HAP-1 (cell line): ENCODE results near the gene PIK3R5.

Source experiments
- DNase-seq, 2 experiments: peaks; one replicate each; pipeline ENCODE4 v3.0.0-alpha.2; 2016 to 2020; ENCODE audit warnings: low spot score in 2 of 2
- H3K27me3 ChIP-seq: fragments of 250-450 bp; sonication (Bioruptor Pico); 2 replicates; pipeline ENCODE4 v1.5.1; 2020; ENCODE audit warnings: low read depth, mild to moderate bottlenecking, moderate library complexity
- H3K36me3 ChIP-seq: fragments of 250-450 bp; sonication (Bioruptor Pico); replicated peaks from 2 replicates; pipeline ENCODE4 v1.5.1; 2020; ENCODE audit warnings: mild to moderate bottlenecking
- H3K4me1 ChIP-seq: fragments of 250-450 bp; sonication (Bioruptor Pico); 2 replicates; pipeline ENCODE4 v1.5.1; 2020; ENCODE audit warnings: mild to moderate bottlenecking
- H3K4me3 ChIP-seq: fragments of 250-450 bp; sonication (Bioruptor Pico); 2 replicates; pipeline ENCODE4 v1.5.1; 2020; ENCODE audit warnings: mild to moderate bottlenecking, moderate library complexity
- H3K9me3 ChIP-seq: fragments of 250-450 bp; sonication (Bioruptor Pico); 2 replicates; pipeline ENCODE4 v1.5.1; 2020; ENCODE audit warnings: mild to moderate bottlenecking, moderate library complexity
- in situ Hi-C: fragments of 300-500 bp; cut with MboI; formaldehyde crosslinking; loops from 3 replicates; pipeline ENCODE4 v1.14.3; 2020; ENCODE audit warnings: low sequenced_read_pairs, inconsistent platforms, mixed read lengths

The PIK3R5 gene

DNA sequence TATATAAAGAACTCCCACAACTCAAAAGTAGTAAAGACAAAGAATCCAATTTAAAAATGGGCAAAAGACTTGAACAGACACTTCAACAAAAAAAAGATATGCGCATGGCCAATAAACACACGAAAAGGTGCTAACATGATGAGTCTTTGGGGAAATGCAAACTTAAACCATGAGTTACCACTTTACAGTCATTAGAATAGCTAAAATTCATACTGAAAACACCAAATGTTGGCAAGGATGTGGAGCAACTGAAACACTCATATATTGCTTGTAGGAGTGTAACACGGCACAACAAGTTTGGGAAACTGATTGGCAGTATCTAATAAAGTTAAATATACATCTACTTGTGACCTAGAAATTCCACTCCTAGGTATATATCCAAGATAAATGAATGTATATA, 3.0 kb upstream of the PIK3R5 start:
- Histone ChIP-seq H3K4me3 (no peak overlapping the region), H3K36me3 (no peaks in the 10 kb centered on the region), H3K9me3 (no peaks in the 10 kb centered on the region), H3K27me3 (peaks cover 26% of the 10 kb centered on the region), H3K4me1 (no peaks in the 10 kb centered on the region)
- in situ Hi-C loops, result no loop called here
- no peak for DNase-seq

DNA sequence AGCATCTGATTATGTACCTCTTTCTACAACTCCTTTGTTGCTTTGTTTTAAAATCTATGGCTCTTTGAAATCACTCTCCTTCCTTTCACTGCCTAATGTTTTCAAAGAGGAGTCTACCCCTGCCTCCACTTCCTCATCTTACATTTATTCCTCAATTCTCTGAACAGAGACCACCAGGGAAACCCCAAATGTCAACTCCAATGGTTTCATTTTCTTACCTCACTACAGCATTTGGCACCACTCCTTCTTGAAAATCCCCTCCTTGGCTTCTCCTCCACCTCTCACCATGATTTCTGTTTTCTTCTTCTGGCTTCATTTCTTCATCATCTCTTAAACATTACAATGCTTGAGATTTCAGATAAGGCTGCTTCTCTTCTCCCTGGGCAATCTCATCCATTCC, 2.4 kb upstream of the PIK3R5 start:
- no peak for DNase-seq
- H3K4me3 ChIP-seq, result no peak overlapping the region
- in situ Hi-C loops, result no loop called here
- no peaks in the 10 kb centered on the region for H3K4me1 ChIP-seq
- H3K27me3 ChIP-seq, result peaks cover 26% of the 10 kb centered on the region
- H3K36me3 ChIP-seq, result no peaks in the 10 kb centered on the region
- no peaks in the 10 kb centered on the region for H3K9me3 ChIP-seq

DNA sequence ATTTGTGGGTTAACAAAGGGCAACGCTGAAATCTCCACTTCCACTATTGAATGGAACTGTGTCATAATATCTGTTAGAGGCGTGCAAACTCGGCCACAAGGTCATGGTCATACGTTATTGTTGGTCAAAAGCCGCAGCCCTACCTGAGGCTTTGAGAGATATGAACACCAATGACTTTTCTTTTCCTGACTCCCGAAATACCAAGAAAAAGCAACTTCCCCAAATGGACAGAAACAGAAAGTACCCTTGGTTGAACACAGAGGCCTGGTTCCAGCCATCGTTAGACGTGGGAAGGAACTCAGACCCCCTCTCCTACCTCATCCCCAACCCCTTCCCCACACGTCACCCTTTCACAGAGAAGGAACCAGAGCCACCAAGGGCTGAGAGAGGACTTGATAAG, 1.4 kb upstream of the PIK3R5 start:
- no peaks in the 10 kb centered on the region for H3K4me1 ChIP-seq
- no peaks in the 10 kb centered on the region for H3K36me3 ChIP-seq
- in situ Hi-C loops, result no loop called here
- H3K9me3 ChIP-seq, result no peaks in the 10 kb centered on the region
- no peak overlapping the region for H3K4me3 ChIP-seq
- peaks cover 26% of the 10 kb centered on the region for H3K27me3 ChIP-seq
- no peak for DNase-seq

DNA sequence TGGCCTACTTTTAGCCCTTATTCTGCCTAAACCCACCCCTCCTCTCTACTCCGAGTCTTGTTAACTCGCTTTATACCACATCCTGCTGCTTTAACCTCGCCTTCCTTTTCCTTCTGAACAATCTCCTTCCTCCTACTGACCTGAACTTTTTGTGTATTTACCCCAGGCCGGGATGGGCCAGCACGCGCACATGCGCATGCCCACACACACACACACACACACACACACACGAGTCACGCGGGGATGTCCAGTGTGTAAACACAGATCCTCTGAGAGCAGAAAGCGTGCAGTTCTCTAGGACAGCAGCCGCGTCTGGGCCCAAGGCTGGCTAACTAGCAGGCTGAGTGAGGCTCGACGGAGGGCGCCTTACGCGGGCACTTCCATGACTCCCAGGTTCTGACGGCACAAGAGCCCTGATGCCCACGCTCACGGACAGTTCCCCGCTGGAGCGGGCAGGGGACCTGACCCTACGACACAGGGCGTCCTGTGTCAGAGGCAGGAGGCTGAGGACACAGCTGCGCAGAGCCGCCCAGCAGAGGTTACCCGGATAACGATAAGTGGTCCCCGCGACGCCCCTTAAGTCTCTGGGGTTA, 610 bp downstream of the PIK3R5 start:
- Histone ChIP-seq H3K9me3 (no peaks in the 10 kb centered on the region), H3K27me3 (peaks cover 26% of the 10 kb centered on the region), H3K4me3 (peak overlapping the region; percentile 18; the same call in 1 of the 2 replicates), H3K36me3 (no peaks in the 10 kb centered on the region), H3K4me1 (no peaks in the 10 kb centered on the region)
- in situ Hi-C loops, result no loop called here
- no peak for DNase-seq

DNA sequence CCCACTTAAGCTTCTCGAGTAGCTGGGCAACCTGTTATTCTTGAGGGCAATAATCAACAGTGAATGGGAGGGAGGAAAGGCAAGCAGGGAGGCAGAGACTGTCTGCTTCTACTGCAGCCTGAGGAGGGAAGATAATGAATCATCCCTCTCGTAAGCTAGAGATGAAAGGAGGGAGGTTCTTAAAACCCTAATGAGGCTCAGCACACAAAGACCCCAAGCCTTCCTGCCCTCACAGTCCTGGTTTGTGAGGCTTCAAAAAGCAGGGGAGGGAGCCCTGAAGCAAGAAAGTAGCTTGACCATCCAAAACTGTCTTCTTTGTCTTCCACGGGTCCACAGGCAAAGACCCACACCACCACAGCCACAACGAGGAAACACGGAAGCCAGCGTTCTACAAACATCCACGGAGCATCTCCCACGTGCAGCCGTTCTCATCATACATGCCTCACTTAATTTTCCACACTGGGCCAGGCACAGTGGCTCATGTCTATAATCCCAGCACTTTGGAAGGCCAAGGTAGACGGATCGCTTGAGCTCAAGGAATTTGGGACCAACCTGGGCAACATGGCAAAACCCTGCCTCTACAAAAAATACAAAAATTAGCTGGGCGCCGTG, 1.8 kb downstream of the PIK3R5 start:
- no peaks in the 10 kb centered on the region for H3K36me3 ChIP-seq
- no peak overlapping the region for H3K4me3 ChIP-seq
- no peaks in the 10 kb centered on the region for H3K9me3 ChIP-seq
- H3K4me1 ChIP-seq, result no peaks in the 10 kb centered on the region
- in situ Hi-C loops, result no loop called here
- no peak for DNase-seq
- peaks cover 26% of the 10 kb centered on the region for H3K27me3 ChIP-seq

DNA sequence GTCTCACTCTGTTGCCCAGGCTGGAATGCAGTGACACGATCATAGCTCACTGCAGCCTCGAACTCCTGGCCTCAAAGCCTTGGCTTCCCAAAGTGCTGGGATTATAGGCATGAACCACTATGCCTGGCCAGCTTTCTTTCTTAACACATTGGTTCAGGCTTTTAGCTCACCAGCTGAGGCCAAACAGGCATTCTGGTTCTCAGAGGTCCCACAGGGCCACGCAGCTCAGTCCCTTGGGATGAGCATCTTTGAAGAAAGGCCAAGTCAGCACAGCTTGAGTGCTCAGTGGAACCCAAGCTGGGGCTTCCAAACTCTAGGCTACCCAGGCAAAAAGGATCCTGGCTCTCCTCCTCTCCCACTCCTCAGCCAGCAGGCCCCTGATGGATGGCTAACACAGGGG, 2.5 kb downstream of the PIK3R5 start:
- H3K4me3 ChIP-seq, result no peak overlapping the region
- peaks cover 26% of the 10 kb centered on the region for H3K27me3 ChIP-seq
- no peaks in the 10 kb centered on the region for H3K4me1 ChIP-seq
- no peaks in the 10 kb centered on the region for H3K36me3 ChIP-seq
- no peaks in the 10 kb centered on the region for H3K9me3 ChIP-seq
- in situ Hi-C loops, result no loop called here
- no peak for DNase-seq

DNA sequence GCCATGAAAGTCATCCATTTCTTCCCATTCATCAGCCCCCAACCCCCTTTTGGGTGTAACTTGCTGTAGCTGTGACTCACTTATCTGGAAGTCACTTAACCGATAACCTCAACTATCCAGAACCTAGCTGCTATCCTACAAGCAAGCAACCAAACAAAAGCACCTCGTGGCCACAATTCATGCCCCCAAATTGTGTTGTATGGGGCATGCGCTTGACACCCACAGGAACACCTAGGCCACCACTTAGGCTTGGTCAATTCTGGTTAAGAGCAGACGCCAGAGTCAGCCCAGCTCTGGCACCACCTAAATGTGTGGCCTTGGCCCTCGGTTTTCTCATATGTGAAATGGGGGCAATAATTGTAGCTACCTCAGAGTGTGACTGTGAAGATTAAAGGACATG, 3.7 kb downstream of the PIK3R5 start:
- H3K36me3 ChIP-seq, result no peaks in the 10 kb centered on the region
- DNase-seq, result no peak
- in situ Hi-C loops, result no loop called here
- no peaks in the 10 kb centered on the region for H3K9me3 ChIP-seq
- no peaks in the 10 kb centered on the region for H3K4me1 ChIP-seq
- H3K27me3 ChIP-seq, result peaks cover 22% of the 10 kb centered on the region
- no peak overlapping the region for H3K4me3 ChIP-seq

DNA sequence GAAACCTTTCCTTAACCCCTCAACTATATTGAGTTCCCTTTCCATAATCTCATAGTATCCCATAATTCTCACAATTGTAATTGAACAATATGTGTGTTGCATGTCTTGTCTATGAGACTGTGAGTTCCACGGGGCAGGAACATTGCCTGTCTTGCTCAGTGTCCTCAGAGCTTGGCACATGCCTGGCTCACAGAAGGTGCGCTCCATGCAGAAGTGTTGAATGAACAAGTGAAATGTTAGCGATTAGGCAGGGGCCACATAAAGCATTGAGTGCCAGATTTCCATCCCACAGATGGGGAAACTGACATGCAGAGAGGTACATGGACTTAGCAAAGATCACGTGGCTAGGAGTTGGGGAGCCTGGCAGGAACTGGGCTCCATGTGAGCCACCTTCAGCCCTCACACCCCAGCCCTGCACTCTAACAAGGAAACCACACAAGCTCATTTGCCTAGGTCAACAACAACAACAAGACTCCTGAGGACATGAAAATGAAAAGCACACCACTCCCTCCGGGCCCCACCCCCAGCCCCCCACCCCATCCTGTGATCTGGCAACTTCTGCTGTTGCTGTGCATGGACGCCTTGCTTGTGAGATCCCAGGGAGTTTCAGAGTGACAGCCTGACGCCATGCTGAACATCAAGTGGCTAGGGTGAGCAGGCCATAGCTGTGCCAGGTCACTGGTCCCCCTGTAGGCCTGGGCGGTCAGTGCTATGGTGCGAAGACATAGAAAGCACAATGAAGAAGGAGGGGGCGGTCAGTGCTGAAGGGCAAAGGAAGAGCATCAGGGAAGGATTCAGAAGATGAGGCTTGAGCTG, 5.0 kb downstream of the PIK3R5 start:
- DNase-seq, result no peak
- Histone ChIP-seq H3K36me3 (no peaks in the 10 kb centered on the region), H3K4me3 (no peak overlapping the region), H3K9me3 (no peaks in the 10 kb centered on the region), H3K27me3 (peaks cover 10% of the 10 kb centered on the region), H3K4me1 (no peaks in the 10 kb centered on the region)
- in situ Hi-C loops, result no loop called here

DNA sequence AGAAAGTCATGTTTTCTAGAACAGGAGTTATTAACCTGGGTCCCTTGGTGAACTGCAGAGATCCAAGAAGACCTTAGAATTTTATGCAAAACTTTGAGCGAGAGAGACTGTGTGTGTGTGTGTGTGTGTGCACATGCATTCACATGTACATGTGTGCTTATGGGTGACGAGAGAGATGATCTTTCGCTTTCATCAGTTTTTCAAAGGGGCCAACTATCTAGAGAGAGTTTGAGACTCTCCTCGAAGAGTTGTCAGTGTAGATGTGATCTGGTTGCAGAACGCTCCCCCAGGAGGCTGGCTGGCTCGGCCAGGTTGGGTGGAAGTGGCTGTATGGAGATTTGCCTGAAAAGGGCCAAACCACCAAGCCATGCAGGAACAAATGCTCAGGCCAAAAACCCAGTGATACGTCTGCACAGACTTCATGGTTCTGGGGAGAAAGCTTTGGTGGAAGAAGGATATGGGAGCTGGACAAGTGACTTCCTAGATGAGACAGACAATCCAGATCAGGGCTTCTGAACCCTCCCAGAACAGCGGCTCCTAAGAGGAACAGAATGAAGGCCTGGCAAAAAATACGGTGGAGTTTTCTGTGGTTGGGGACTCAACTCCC, 6.1 kb downstream of the PIK3R5 start:
- no peaks in the 10 kb centered on the region for H3K27me3 ChIP-seq
- no peaks in the 10 kb centered on the region for H3K9me3 ChIP-seq
- no peak overlapping the region for H3K4me3 ChIP-seq
- no peaks in the 10 kb centered on the region for H3K36me3 ChIP-seq
- in situ Hi-C loops, result no loop called here
- H3K4me1 ChIP-seq, result no peaks in the 10 kb centered on the region
- DNase-seq, result no peak

DNA sequence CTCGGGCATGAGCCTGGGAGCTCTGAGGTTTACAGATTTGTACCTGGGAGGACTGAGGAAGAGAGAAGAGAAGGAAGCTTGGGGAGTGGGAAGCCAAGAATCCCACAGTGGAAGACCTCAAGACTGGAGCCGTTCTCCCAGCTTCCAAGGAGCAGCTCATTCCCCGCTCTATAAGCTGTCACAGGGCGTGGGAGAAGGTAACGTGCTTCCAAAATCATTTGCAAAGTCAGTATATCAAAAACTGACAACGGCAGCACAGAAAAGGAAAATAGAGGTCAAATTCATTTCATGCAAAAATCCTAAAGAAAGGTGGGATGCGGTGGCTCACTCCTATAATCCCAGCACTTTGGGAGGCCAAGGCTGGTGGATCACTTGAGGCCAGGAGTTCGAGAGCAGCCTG, 7.8 kb downstream of the PIK3R5 start:
- in situ Hi-C loops, result no loop called here
- no peak for DNase-seq
- no peaks in the 10 kb centered on the region for H3K27me3 ChIP-seq
- no peaks in the 10 kb centered on the region for H3K4me1 ChIP-seq
- H3K36me3 ChIP-seq, result no peaks in the 10 kb centered on the region
- no peak overlapping the region for H3K4me3 ChIP-seq
- no peaks in the 10 kb centered on the region for H3K9me3 ChIP-seq

DNA sequence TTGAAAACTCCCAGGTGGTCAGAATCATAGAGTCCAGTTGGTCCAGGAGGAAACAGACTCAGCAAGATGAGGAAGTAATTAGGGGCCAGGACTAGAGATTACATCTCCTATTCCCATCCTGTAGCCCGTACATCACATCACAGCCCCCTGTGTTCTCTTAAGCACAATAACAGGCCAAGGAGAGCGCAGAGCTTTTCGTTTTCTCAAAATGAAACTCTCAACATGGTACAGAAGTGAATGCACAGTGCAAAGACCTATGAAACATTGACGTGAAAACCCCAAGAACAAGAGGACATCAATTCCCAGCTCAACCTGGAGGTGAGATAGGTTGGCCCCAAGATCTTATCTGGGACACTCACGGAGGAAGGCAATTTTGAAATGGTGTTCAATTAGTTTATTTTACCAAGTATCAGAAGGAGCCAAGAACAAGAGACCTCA, 9.0 kb downstream of the PIK3R5 start:
- Histone ChIP-seq H3K4me1 (no peaks in the 10 kb centered on the region), H3K27me3 (no peaks in the 10 kb centered on the region), H3K4me3 (no peak overlapping the region), H3K9me3 (no peaks in the 10 kb centered on the region; the same call in 1 of the 2 replicates), H3K36me3 (no peaks in the 10 kb centered on the region; the same call in 1 of the 2 replicates)
- DNase-seq, result no peak
- in situ Hi-C loops, result no loop called here

DNA sequence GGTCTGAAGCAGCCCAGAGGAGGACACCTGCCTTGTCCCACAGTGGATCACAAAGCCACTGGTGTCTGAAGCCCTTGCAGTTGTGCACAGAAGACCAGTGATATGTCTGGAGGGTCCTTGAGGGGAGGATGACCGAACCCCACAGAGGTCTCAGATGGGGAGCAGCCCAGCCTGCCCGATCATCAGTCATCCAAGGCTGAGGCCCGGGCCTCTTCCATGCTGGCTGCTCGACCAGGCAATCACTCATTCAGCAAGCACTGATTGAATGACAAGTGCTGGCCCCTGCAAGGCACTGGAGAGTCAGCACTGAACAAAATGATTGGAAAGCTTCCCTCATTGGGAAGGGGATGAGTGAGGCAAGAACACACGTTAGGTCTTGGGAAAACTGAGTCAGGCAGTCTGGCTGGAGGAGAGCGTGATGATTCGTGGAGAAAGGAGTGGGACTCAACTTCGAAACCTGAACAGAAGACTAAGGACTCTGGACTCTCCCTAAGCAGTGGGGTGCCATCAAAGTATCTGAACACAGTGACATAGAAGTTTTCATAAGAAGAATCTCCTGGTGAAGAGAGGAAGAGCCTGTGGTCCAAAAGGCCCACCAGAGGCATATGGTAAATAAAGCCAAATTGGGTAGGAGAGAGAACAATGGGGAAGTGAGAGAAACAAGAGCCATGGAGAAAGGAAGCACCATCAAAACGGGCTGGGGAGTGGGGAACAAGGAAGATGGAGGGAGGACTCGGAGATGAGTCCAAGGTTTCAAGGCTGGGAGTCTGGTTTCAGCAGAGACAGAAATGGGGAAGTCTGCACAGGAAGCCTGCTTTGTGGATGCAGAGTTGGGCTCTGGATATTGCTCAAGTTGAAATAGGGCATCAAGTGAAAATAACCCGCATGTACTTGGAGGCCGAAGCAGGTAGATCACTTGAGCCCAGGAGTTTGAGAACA, 10.2 kb downstream of the PIK3R5 start:
- in situ Hi-C loops, result no loop called here
- Histone ChIP-seq H3K9me3 (no peaks in the 10 kb centered on the region; the same call in 1 of the 2 replicates), H3K36me3 (no peaks in the 10 kb centered on the region; the same call in 1 of the 2 replicates), H3K4me1 (no peaks in the 10 kb centered on the region), H3K27me3 (no peaks in the 10 kb centered on the region), H3K4me3 (no peak overlapping the region)
- no peak for DNase-seq

DNA sequence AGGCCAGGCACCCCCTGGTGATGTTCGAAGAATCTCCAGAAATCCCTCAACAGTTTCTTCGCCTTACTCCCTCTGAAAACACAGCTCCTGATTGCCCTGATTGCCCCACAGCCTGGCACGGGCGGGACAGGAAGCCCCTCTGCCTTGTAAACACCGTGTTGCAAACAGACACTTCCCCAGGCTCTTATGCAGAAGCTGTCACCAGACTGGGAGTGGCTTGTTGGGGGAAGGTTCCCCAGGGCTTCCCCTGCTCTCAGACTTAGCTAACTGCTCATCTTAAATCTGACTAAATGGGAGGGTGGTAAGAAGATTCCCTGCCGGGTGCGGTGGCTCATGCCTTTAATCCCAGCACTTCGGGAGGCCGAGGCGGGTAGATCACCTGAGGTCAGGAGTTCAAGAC, 11.2 kb downstream of the PIK3R5 start:
- in situ Hi-C loops, result no loop called here
- DNase-seq, result no peak
- Histone ChIP-seq H3K4me3 (no peak overlapping the region), H3K9me3 (no peaks in the 10 kb centered on the region; the same call in 1 of the 2 replicates), H3K4me1 (no peaks in the 10 kb centered on the region), H3K36me3 (no peaks in the 10 kb centered on the region; the same call in 1 of the 2 replicates), H3K27me3 (no peaks in the 10 kb centered on the region)
